Thoracic aorta (tissue), 2 donors: Measurements from ENCODE around the gene TGFBR2. TPM values are rescaled to one million over a fixed set of nuclear protein-coding genes. Genes with fewer than 3 reads are reported as not detected.

ENCODE experiments used
- ATAC-seq: fragments of 150-250 bp; one replicate; pipeline ENCODE4 v1.8.0; 2017; ENCODE audit warnings: low read depth; ENCODE audit not compliant: insufficient number of reproducible peaks, low FRiP score
- DNase-seq: peaks from one replicate; pipeline ENCODE4 v3.0.0-alpha.2; 2020; ENCODE audit warnings: low spot score
- H3K27ac ChIP-seq, 2 donors: fragments of 200-600 bp; sonication (generic); 1 replicate in 1 of 2; 2 replicates in 1 of 2; pipeline ENCODE4 v1.5.1; 2016; ENCODE audit warnings: mild to moderate bottlenecking in 2 of 2, moderate library complexity in 2 of 2
- H3K27me3 ChIP-seq: fragments of 200-600 bp; sonication (generic); replicated peaks from 2 replicates; pipeline ENCODE4 v1.6.0; 2016; ENCODE audit warnings: mild to moderate bottlenecking; ENCODE audit not compliant: insufficient read depth
- H3K36me3 ChIP-seq: fragments of 200-600 bp; sonication (generic); one replicate; pipeline ENCODE4 v1.5.1; 2016
- H3K4me1 ChIP-seq, 2 donors: fragments of 200-600 bp; sonication (generic); 1 replicate in 1 of 2; 2 replicates in 1 of 2; pipeline versions ENCODE4 v1.5.1 to v1.6.0; 2016; ENCODE audit warnings: low read depth in 2 of 2, mild to moderate bottlenecking in 1 of 2; ENCODE audit not compliant: control insufficient read depth in 1 of 2
- H3K4me3 ChIP-seq: fragments of 200-600 bp; sonication (generic); 2 replicates; pipeline ENCODE4 v1.5.1; 2016; ENCODE audit warnings: mild to moderate bottlenecking
- H3K9me3 ChIP-seq: fragments of 200-600 bp; sonication (generic); 2 replicates; pipeline ENCODE4 v1.5.1; 2016
- CTCF ChIP-seq: fragments of 200-600 bp; sonication (generic); IDR thresholded peaks from one replicate; pipeline ENCODE4 v1.5.1; 2019; ENCODE audit warnings: antibody characterized with exemption
- total RNA-seq, 2 donors: library from RNA; depleted of rRNA; stranded (reverse); fragments of >200 nt; gene quantifications; one replicate each; pipeline versions ENCODE4 v1.1.0 to v1.2.3, GENCODE V29; 2016

The TGFBR2 gene
- total RNA-seq, 2 donors from 2014 or later: 250 to 355 TPM

- peaks cover 75 to 80% of the 10 kb centered on the region in 2 donors for H3K4me1 ChIP-seq
- no peak for DNase-seq
Observed at GRCh38 chr3:30643763-30644462, 37.5 kb downstream of the TGFBR2 start.

GRCh38 chr3:30644615-30645014, 38.2 kb downstream of the TGFBR2 start:
- H3K36me3 ChIP-seq: peaks cover 34% of the 10 kb centered on the region
- peaks cover 72 to 81% of the 10 kb centered on the region in 2 donors for H3K4me1 ChIP-seq
- H3K27ac ChIP-seq: peak overlapping the region; percentile 45 to 72
- H3K4me3 ChIP-seq: no peak overlapping the region
- H3K9me3 ChIP-seq: no peaks in the 10 kb centered on the region
- no peaks in the 10 kb centered on the region for H3K27me3 ChIP-seq
- TF ChIP-seq CTCF: no peak
- ATAC-seq (no peak), DNase-seq (no peak)

More at GRCh38 chr3:30643763-30644462, 37.5 kb downstream of the TGFBR2 start:
- Histone ChIP-seq H3K36me3 (peaks cover 33% of the 10 kb centered on the region), H3K27ac (peak overlapping the region; percentile 45 to 72), H3K27me3 (no peaks in the 10 kb centered on the region), H3K4me3 (no peak overlapping the region), H3K9me3 (no peaks in the 10 kb centered on the region)
- TF ChIP-seq CTCF: no peak
- no peak for ATAC-seq

- Histone ChIP-seq H3K27me3 (no peaks in the 10 kb centered on the region), H3K4me3 (no peak overlapping the region), H3K27ac (peak overlapping the region; percentile 45 to 72), H3K9me3 (no peaks in the 10 kb centered on the region), H3K36me3 (peaks cover 34% of the 10 kb centered on the region), H3K4me1 (peaks cover 68 to 80% of the 10 kb centered on the region in 2 donors)
- ATAC-seq (no peak), DNase-seq (no peak)
- no peak for TF ChIP-seq CTCF
Observed at GRCh38 chr3:30645077-30645476, 38.7 kb downstream of the TGFBR2 start.

- H3K27ac ChIP-seq: no peak overlapping the region
- peaks cover 57 to 70% of the 10 kb centered on the region in 2 donors for H3K4me1 ChIP-seq
- H3K27me3 ChIP-seq: no peaks in the 10 kb centered on the region
- no peaks in the 10 kb centered on the region for H3K9me3 ChIP-seq
- TF ChIP-seq CTCF: no peak
- H3K36me3 ChIP-seq: peaks cover 43% of the 10 kb centered on the region
- DNase-seq: no peak
- ATAC-seq: no peak
- no peak overlapping the region for H3K4me3 ChIP-seq
Observed at GRCh38 chr3:30646181-30646876, 39.9 kb downstream of the TGFBR2 start.

- no peak for TF ChIP-seq CTCF
- DNase-seq (no peak), ATAC-seq (no peak)
- H3K27me3 ChIP-seq: no peaks in the 10 kb centered on the region
- peaks cover 52% of the 10 kb centered on the region for H3K36me3 ChIP-seq
- no peaks in the 10 kb centered on the region for H3K9me3 ChIP-seq
- H3K4me3 ChIP-seq: no peak overlapping the region
- H3K4me1 ChIP-seq: peaks cover 48 to 62% of the 10 kb centered on the region in 2 donors
- H3K27ac ChIP-seq: no peak overlapping the region
Observed at GRCh38 chr3:30646961-30647752, 40.8 kb downstream of the TGFBR2 start.
